Stimulated activated CD4-positive, alpha-beta T cell treated with anti-CD3 and anti-CD28 coated beads, Interleukin-1b, Interleukin-23, amount 100 ng/mL, for 1 hour (primary cell): ENCODE data around the gene USH2A.

ENCODE experiments used
- DNase-seq, 2 donors: peaks; one replicate each; pipeline ENCODE4 v3.0.0-alpha.2; 2020; ENCODE audit warnings: low read depth in 2 of 2

USH2A gene

DNA sequence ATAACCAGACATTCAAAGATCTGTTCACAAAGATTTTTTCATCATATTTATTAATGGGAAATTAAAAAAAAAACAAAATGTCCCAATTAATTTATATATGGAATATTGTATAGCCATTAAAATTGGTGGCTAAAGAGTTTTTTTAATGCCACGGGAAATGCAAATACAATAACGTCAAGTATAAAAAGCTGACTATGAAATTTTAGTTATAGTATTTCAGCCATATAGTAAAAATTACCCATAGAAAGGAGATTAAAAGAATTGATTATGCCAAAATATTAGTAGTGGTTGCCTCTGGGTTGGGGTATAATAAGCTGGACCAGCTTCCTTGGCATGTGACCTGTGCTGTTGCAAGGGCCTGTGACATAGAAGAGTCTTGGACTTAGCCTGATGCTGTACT, 777.4 kb downstream of the USH2A start:
- DNase-seq: no peak

GRCh38 chr1:215645182-215645581, 778.1 kb downstream of the USH2A start:
- DNase-seq: no peak

DNA sequence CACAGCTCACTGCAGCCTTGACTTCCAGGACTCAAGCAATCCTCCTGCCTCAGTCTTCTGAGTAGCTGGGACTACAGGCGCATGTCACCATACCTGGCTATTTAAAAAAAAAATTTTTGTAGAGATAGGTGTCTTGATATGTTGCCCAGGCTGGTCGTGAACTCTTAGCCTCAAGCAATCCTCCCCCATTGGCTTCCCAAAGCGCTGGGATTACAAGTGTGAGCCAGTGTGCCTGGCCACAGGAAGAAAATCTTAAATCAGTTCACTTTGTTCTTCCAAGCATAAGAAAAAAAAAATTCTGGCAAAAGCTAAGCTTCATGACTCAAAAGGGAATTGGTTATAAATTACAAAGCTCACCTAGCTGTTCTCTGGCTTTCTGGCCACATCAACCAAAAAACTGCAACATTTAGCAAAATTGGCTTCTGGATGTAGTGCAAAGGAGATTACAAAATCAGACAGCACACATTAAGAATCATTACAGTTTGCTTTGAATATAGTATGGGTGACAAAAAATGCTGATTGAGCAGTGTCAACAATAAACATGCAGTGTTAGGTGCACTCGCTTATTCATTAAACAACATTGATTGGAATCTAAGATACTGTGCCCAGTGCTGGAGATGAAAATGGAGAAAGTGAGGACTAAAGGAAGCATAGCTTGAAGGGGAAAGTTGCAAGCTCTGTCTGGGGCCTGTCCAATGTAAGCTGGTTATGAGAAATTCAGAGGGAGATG, 779.5 kb downstream of the USH2A start:
- DNase-seq: no peak

DNA sequence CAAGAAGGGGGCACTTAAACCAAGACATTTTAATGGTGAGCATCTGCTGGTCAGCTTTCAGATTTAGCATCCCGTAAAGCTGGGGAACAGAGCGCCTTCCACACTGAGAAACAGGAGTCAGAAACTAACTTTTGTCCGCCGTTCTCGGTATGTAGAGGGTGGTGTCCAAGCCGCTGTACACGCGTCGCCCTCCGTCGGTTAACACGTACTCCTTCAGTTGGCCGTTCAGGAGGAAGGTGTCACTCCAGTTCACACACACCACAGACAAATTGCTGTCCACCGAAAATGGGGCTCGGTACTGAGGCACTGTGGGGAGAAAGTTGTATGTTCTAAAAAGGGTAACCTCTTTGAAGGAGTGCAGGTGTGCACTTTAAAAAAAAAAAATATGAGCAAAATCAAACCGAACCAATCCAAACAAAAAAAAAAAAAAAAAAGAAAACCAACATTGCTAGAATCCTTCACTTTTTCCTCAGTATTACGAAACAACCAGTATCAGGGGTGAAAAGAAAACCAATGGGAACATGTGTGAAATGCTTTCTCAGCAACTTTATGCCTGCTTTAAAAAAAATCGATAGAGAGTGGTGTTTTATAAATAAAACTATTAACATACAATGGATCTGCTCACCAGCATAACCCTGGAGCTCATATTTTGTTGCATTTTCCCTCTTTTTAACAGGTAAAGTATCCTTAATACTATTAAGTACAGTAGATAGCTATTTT, 782.7 kb downstream of the USH2A start:
- DNase-seq: no peak

DNA sequence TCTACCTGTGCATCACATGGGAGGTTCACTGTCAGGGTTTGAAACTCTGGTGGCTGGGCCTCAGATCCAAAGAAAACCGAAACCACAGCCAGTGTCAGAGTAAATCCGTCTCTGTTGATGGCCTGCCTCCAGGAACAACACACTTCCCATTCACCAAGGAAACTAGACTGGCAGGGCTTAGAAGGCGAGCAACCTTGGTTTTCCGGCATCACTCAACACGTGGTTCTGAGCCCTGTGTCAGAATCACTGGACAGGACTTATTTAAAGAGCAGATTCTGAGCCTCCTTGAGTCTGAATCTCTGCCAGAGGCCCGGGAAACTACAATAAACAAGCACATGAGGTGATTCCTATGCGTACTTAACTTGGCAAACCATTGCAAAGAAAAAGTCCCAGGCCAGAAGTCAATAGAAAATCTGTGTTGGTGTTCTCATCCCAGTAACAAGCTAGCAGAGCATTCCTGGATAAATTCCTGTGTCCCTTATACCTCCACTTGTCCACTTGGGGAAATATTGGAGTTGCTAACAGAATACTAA, 786.1 kb downstream of the USH2A start:
- DNase-seq: no peak

DNA sequence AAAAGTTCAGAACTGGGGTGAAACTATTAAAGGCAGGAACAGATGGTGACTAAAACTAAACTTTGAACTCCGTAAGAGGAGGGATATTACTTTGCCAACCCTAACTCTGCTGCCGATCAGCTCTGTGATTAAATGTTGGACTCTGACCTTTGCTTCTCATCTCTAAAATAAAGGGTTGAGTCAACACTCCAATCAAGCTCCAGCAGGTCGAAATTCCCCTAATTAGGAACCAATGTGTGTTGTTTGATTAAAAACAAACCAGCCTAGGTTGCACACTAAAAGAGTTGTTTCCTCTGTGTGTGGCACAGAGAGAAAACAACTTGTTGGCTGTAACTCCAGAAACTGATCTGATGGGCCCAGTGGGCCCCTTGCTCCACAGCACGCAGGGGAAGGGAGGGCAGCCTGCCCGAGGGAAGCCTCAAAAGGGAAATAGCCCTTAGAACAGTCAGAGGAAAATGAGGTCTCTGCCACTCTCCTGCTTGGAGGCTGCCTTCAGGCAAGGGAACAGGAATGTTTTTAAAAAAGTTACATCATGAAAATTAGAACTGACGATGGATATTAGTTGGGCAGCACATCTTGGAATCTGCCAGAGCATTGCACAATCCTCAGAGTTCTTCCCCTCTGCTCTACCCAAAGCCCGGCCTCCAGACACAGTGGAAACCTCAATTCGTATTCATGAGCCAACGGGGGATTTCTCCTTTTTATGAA, 786.8 kb downstream of the USH2A start:
- DNase-seq: no peak

- no peak for DNase-seq
Observed at GRCh38 chr1:215635827-215636226, 787.4 kb downstream of the USH2A start.

DNA sequence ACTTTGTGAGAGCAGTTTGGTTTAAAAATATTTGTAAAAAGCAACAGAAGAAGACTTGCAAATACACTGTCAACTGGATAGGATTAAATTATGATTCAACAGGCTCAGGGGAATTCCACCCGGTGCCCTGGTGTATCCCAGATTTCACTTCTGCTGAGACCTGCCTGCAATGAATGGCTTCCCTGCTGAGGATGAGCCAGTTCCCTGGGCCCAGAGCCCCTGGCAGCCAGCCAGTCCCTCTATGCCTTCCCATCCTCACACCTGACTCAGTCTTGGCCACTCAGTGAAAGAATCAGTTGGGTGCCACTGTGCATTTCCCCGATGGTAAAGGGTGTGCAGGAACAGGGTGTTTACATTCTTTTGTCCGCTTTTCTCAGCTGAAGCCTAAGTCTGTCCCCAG, 791.8 kb downstream of the USH2A start:
- DNase-seq: no peak

DNA sequence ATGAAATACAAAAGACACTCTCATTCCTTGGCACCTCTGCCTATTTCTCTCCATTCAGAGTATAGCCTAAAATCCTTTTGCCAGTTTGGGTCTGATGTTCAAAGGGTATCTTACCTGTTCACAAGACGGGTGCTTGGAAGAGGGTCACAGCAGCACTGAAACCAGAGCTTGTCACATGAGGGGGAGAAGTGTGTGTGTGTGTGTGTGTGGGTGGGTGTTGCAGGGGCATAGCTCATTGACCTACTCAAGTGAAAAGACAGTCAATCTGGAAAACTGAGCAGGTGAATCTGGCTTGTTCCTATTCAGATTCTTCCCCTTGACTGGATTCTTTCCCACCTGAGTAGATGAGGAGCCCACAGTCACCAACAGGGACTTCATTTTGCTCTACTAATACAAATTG, 792.2 kb downstream of the USH2A start:
- no peak for DNase-seq

DNA sequence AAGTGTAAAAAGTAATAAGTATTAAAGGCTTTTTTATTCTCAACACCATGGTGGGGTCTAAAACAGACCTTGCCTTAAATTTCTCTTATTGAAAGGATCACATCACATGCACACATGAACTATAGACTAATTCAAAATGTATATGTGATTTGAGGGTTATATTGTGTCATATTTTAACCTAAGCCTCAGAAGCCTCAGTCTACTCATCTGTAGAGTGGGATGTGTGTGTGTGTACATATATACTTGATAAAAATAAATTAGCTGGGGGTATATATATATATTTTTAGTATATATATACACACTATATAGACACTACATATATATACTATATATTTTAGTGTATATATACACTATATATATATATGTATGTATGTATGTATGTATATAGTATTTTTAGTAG, 797.3 kb downstream of the USH2A start:
- no peak for DNase-seq

- no peak for DNase-seq
Observed at GRCh38 chr1:215623162-215623561, 800.1 kb downstream of the USH2A start.

DNA sequence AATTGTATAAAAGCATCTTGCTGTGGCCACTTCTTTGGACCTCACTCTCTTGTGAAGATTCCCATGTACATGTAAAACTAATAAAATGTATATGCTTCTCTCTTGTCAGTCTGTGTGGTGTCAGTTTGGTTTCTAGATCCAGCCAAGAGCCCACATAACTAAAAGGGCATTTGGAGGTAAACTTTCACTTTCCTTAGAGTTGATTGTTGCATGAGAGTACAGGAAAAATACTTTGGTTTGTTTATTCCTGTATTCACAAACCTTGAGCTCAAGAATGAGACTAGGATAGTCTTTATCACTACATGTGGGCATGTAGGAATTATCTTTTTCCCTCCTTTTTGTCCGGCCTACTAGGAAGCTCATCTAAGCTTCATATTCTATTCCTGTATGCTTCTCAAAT, 805.3 kb downstream of the USH2A start:
- no peak for DNase-seq

DNA sequence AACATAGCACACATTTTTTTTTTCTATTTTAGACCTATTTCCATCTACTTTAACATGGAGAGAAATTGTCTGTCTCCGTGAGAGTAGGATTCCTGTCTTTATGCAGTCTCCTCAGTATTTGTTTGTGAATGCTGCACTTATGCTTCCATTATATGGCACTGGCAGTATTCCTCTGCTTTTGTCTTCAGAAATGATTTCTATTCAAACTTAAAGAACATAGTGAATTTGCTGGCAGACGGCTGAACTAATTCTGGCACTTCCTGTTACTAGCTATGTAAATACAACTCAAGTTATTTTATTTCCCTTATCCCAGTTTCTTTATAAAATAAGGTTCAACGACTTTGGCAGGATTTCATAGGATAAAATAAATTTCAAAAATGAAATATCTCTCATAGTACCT, 810.9 kb downstream of the USH2A start:
- DNase-seq: no peak

DNA sequence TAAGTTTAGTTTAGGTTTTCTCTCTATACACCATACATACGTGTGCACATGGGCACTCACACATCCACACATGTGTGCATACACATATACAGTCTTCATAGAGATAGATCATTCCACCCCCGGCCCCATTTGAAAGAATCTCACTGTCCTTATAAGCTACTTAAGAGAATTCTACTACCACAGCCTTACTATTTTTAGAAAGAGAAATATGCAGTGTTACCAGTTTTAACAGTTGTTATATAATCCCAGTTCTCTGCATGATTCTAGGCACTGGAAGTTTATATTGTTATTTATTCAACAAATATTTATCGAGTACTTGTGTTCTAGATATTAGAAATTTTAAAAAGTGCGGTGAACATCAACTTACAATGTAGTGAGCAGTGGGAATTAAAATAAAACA, 814.6 kb downstream of the USH2A start:
- DNase-seq: no peak

DNA sequence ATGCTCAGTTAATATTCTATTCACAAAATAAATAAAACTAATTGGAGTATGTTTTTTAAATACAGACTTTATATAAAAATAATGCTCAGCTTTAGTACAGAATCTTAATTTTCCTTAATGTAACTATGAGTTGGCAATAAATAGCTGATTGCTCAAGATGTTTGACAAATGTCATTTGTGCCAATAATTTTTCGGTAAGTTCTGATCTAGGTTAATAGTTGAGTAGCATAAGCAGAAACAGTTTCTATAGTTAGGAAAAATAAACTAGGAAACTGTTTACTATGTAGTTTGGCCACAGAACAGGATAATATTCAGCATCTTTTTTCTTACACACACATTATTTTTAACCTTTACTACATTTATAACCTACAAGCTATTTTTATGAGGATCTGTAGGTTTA, 815.8 kb downstream of the USH2A start:
- no peak for DNase-seq

DNA sequence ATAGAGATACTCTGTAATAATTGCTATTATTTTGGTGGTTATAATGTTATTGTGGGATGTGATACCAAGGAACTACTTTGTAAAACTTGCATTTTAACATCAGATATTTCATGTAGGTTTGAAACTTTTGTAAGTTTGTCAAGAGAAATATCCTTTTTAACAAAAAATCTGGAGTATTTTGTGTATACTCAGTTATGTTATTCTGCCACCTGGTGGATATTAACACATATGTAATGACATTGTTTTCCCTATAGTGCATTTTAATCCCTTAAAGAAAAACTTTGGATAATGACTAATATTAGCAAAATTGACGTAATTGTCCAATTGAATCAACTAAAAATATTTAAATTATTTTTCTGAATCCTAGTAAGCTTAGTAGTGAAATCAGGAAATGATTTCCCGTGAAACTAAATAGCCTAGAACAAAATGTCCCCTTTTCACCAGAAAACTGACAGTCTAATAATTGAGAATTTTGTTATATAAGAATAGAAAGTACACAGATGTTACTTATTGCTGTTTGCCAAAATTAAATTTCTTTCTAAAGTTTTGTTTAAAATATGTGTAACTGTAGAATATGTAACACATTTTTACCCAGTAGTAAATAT, 816.6 kb downstream of the USH2A start:
- no peak for DNase-seq

DNA sequence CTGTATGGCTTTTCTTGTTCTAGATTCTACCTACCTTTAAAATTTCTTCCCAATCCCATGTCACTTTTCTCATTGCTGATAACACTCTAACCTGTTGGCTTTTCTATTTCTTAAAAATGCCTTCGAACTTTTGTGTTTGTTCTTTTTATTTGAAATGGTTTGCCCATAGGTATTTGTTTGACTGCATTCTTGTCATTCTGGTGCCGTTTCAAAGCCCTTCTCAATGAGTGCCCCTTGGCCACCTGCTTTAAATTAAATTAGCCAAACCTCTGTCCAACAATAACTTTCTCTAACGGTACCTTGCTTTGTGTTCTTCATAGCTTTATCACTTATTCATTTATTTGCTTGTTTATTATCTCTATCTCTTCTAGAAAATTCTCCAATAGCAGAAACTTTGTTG, 817.2 kb downstream of the USH2A start:
- DNase-seq: no peak

DNA sequence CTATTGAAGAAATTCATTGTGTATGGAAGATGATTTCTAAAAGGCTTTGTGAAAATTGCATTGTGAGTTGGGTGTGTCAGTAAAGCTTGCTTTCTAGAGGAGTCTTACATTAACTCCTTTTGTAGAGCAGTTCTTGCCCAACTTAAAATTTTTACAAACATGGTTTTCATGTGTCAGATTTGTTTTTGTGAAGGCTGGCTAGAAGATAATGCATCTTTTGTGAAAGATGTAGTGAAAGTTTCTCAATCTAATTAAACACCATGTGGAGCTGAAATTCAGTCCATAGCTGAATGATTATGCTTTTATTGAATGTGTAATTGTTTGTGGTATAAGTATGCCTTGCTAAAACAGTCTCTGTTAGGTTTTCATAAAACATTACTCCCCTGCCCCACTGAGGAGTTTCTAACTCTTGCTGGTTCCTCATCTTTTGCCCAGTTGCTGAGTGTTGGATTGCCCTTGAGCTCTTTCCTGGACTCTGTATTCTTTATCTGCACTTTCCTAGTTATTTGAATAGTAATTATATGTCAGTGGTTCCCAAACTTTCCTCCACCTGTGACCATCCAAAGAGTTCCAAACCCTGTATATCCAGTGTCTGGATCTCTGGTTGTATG, 818.1 kb downstream of the USH2A start:
- no peak for DNase-seq

GRCh38 chr1:215603319-215603718, 819.9 kb downstream of the USH2A start:
- no peak for DNase-seq

DNA sequence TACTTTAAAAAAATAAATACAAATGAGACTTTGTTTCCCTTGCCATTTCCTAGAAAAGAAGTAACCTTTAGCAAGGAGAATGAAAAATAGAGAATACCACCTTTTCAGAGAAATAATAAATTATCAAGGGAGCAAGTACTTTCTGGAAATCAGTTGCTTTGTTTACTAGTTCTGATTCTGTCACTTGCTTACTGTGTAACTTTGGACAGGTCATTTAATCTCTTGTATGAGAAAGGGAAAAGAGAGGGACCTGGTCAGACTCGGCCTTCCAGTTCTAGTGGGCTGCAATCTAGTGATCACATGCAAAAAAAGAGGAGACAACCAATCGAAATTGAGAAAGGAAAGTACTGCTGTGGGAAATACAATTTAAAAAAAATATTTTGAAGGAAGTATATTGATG, 822.0 kb downstream of the USH2A start:
- DNase-seq: no peak

DNA sequence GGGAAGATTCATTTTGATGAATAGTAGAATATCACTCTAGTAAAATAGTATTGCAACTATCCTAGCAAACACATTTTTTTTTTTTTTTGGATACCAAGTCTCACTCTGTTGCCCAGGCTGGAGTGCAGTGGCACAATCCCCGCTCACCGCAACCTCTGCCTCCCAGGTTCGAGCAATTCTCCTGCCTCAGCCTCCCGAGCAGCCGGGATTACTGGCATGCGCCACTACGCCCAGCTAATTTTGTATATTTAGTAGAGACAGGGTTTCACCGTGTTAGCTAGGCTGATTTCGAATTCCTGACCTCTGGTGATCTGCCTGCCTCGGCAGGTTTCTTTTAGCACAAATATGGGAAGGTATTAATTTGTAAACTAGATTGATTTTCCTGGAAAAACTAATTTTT, 822.4 kb downstream of the USH2A start:
- no peak for DNase-seq

DNA sequence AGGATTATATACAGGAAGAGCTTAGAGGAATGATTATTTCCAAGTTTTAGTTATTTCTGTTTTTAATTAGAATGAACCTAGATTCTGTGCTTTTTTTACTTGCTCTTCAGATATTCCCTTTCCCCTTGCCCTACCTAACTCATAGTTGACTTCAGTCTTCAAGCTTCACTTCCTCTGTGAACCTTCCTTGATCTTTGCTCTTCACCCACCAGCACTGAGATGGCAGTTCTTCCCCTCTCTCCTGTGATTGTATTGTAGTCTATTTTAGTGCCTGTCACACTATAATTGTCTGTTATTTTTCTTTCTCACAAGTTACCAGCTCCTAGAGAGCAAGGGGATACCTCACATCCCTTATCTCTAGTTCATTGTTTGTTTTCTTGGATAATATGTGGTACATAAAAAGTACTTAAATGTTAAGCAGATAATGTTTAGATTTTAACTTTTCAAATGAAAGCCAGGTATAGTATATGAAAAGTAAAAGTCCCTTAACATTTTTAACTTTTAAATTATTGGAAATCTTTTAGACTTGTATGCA, 822.9 kb downstream of the USH2A start:
- no peak for DNase-seq
